Testis (tissue), 3 donors: ENCODE data around the gene EPN1. TPM values are rescaled to one million over a fixed set of nuclear protein-coding genes. Genes with fewer than 3 reads are reported as not detected.

Experiments
- DNase-seq: peaks from one replicate; pipeline ENCODE4 v3.0.0-alpha.2; 2019
- H3K27ac ChIP-seq, 2 donors: fragments of 200-600 bp; sonication (generic); one replicate each; pipeline ENCODE4 v1.5.1; 2019
- H3K27me3 ChIP-seq: fragments of 200-600 bp; sonication (generic); one replicate; pipeline ENCODE4 v1.5.1; 2019
- H3K36me3 ChIP-seq: fragments of 200-600 bp; sonication (generic); one replicate; pipeline ENCODE4 v1.5.1; 2017; ENCODE audit warnings: low read depth; ENCODE audit errors: missing control alignments
- H3K4me1 ChIP-seq: fragments of 200-600 bp; sonication (generic); one replicate; pipeline ENCODE4 v1.5.1; 2019
- H3K4me3 ChIP-seq, 2 donors: fragments of 200-600 bp; sonication (generic); one replicate each; pipeline ENCODE4 v1.5.1; 2017 to 2019
- H3K9me3 ChIP-seq: fragments of 200-600 bp; sonication (generic); one replicate; pipeline ENCODE4 v1.5.1; 2017
- POLR2A ChIP-seq: fragments of 450-650 bp; IDR thresholded peaks from one replicate; pipeline ENCODE4 v1.6.1; 2017; ENCODE audit warnings: antibody characterized with exemption, mild to moderate bottlenecking, moderate library complexity
- WGBS, 2 donors: methylation state at CpG; one replicate each; pipeline ENCODE4 v1.1.5; 2018; 5-methylcytosine and 5-hydroxymethylcytosine counted together
- intact Hi-C: fragments of 100-400 bp; cut with DNase I; formaldehyde crosslinking; loops from one replicate; pipeline ENCODE4 v1.15.1; 2023; ENCODE audit warnings: low total_unique reads
- polyA plus RNA-seq: library from polyadenylated mRNA; stranded (reverse); fragments of 350-450 nt; fragmentation: Illumina TruSeq; extraction: RNeasy Lipid Tissue Mini Kit (QIAGEN cat#74804); gene quantifications from one replicate; pipeline ENCODE4 v1.2.3, GENCODE V29; 2014; ENCODE audit warnings: low read depth, low replicate concordance; ENCODE audit not compliant: insufficient read depth
- total RNA-seq, 2 donors: library from RNA; depleted of rRNA; stranded (reverse); fragments of >200 nt; gene quantifications; one replicate each; pipeline ENCODE4 v1.2.3, GENCODE V29; 2016
- TF ChIP-seq, protein P1 (sequence below), 3 experiments: fragments of 450-650 bp in 2 of 3; fragments of 200-600 bp in 1 of 3; sonication (generic) in 1 of 3; IDR thresholded peaks; one replicate each; pipeline ENCODE4 v1.5.1; 2016 to 2019; ENCODE audit warnings: antibody characterized with exemption in 3 of 3, mild to moderate bottlenecking in 2 of 3, moderate library complexity in 1 of 3

EPN1 gene
- total and polyA plus RNA-seq, 3 donors from 2014 or later: 134 to 303 (median 176) TPM

DNA sequence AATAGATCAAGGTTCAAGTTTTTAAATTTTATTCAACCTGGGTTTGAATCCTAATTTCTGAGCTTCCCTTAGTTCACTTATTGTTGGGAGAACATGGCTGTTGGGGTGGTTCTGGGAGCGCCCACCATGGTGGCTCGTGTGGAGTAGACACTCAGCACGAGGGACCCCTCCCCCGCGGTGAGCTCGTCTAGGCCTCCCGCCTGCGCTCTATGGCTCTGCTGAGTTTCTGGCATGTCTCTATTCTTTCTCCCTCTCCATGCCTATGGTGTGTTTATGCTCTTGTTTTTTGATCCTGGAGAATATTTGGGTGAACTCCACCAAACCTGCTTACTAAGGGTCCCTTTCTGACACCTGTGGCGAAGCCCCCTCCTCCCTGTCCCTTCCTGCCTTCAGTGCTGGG, 1.6 kb upstream of the EPN1 start:
- intact Hi-C loops: no loop called here
- peak overlapping the region; percentile 80 to 93 for H3K27ac ChIP-seq

DNA sequence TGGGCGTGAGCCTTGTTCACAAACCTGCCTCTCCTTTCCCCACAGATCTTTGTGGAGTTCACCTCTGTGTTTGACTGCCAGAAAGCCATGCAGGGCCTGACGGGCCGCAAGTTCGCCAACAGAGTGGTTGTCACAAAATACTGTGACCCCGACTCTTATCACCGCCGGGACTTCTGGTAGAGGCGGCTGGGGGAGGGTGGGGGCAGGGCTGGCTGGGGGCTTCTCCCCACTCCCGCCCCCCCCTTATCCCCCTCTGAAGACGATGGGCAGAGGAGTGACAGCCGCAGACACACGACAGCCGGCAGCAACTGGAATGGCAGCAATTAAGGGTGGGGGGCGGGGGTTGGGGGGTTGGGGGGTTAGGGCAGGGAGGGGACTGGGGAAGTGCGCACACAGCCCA, 1.1 kb upstream of the EPN1 start:
- DNase-seq: no peak
- Histone ChIP-seq H3K4me1 (peaks cover 58% of the 10 kb centered on the region), H3K36me3 (no peaks in the 10 kb centered on the region), H3K4me3 (peak overlapping the region in 1 of 2 donors; percentile 88), H3K9me3 (no peaks in the 10 kb centered on the region), H3K27me3 (no peaks in the 10 kb centered on the region), H3K27ac (peak overlapping the region; percentile 80 to 93)
- WGBS, 2 donors: 38 to 56% methylated on average over 11 to 15 of the region's 15 CpGs
- intact Hi-C loops: no loop called here
- TF ChIP-seq, protein P1, sequence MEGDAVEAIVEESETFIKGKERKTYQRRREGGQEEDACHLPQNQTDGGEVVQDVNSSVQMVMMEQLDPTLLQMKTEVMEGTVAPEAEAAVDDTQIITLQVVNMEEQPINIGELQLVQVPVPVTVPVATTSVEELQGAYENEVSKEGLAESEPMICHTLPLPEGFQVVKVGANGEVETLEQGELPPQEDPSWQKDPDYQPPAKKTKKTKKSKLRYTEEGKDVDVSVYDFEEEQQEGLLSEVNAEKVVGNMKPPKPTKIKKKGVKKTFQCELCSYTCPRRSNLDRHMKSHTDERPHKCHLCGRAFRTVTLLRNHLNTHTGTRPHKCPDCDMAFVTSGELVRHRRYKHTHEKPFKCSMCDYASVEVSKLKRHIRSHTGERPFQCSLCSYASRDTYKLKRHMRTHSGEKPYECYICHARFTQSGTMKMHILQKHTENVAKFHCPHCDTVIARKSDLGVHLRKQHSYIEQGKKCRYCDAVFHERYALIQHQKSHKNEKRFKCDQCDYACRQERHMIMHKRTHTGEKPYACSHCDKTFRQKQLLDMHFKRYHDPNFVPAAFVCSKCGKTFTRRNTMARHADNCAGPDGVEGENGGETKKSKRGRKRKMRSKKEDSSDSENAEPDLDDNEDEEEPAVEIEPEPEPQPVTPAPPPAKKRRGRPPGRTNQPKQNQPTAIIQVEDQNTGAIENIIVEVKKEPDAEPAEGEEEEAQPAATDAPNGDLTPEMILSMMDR (IDR thresholded peaks at IDR 0.05): no peak
- TF ChIP-seq POLR2A: no peak

More for the DNA sequence above, 1.6 kb upstream of the EPN1 start:
- no peak for TF ChIP-seq POLR2A
- TF ChIP-seq, protein P1 (IDR thresholded peaks at IDR 0.05): no peak
- WGBS, 2 donors: 39 to 62% methylated on average over 9 of the region's 9 CpGs
- Histone ChIP-seq H3K9me3 (no peaks in the 10 kb centered on the region), H3K36me3 (no peaks in the 10 kb centered on the region), H3K27me3 (no peaks in the 10 kb centered on the region), H3K4me1 (peaks cover 55% of the 10 kb centered on the region), H3K4me3 (no peak overlapping the region)
- no peak for DNase-seq

DNA sequence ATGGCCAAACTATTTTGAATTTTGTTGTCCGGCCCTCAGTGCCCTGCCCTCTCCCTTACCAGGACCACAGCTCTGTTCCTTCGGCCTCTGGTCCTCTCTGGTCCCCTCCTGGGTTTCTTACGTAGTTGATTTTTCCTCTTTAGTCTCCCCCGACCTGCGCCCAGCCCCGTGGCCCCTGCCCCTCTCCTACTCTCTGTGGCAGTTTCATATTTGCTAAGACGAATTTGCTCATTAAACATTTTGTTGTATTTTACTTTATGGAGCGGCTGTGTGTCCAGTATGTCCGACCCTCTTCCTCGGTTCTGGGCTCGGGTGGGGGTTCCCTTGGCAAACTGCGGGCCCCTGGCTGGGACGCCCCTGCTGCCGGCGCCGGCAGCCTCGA, 576 bp upstream of the EPN1 start:
- no peaks in the 10 kb centered on the region for H3K36me3 ChIP-seq
- no peak for DNase-seq
- intact Hi-C loops: no loop called here
- WGBS, 2 donors: 18 to 19% methylated on average over 12 to 17 of the region's 17 CpGs
- no peaks in the 10 kb centered on the region for H3K9me3 ChIP-seq
- peaks cover 62% of the 10 kb centered on the region for H3K4me1 ChIP-seq
- no peaks in the 10 kb centered on the region for H3K27me3 ChIP-seq
- peak overlapping the region; percentile 88 to 98 for H3K4me3 ChIP-seq
- TF ChIP-seq, protein P1 (IDR thresholded peaks at IDR 0.05): no peak
- no peak for TF ChIP-seq POLR2A
- H3K27ac ChIP-seq: peak overlapping the region; percentile 80 to 93

DNA sequence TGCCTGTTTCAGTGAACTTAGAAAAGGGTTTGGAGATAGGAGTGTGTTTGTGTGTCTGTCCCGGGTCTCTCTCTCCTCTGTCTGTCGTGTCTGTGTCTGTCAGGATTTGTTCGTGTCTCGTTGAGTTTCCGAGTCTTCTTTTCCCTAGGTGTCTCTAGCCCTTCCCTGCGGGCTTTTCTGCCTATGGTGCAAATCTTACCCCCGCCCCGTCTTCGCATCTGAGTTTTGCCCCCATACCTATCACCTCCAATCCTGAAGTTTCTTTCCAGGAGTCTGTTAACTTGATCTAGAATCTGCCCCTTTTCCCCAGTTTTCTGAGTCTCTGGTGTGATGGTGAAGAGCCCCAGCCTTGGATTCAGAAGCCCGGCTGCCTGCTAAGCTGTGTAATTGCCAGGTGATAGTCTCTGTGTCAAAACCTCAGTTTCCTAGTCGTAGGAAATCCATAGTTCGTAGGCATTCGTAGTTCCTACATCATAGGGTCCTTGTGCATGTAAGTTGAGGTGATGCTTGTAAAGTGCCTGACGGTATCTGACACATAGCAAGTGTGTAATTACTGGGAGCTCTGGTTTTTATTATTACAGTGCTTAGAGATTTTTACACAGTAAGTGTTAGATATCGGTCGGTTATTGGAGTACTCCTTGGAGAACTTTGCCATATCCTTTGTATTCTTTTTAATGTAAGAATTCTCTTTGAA, 782 bp downstream of the EPN1 start:
- peak overlapping the region; percentile 69 to 93 for H3K27ac ChIP-seq
- 4% methylated on average over 16 of the region's 16 CpGs for WGBS, 2 donors
- H3K9me3 ChIP-seq: no peaks in the 10 kb centered on the region
- TF ChIP-seq, protein P1 (IDR thresholded peaks at IDR 0.05): no peak
- TF ChIP-seq POLR2A: no peak
- no peak for DNase-seq
- H3K4me1 ChIP-seq: peaks cover 74% of the 10 kb centered on the region
- no peaks in the 10 kb centered on the region for H3K27me3 ChIP-seq
- intact Hi-C loops: no loop called here
- peak overlapping the region; percentile 88 to 98 for H3K4me3 ChIP-seq
- H3K36me3 ChIP-seq: no peaks in the 10 kb centered on the region

DNA sequence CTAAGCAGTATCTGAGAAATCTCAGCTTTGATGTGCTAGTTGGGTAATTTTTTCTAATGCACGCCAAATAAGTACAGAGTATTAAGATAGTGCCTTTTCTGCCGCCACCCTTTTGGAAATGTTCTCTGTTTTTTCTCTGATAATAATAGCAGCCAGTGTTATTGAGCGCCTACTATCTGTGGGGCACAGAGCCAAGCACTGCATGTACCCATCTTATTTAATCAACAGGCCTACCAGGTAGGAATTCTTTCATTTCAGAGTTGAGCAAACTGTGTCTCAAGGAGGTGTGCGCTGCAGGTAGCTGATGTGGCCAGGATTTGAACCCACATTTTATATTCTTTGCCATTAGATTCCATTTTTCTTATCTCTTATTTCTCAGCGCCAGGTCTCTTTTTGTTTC, 1.4 kb downstream of the EPN1 start:
- H3K27ac ChIP-seq: peak overlapping the region; percentile 69 to 93
- TF ChIP-seq, protein P1 (IDR thresholded peaks at IDR 0.05): peak in 1 of 3 experiments; percentile 36
- TF ChIP-seq POLR2A: no peak
- no peaks in the 10 kb centered on the region for H3K36me3 ChIP-seq
- 14 to 22% methylated on average over 5 of the region's 5 CpGs for WGBS, 2 donors
- intact Hi-C loops: no loop called here
- peaks cover 79% of the 10 kb centered on the region for H3K4me1 ChIP-seq
- peak; percentile 88 for DNase-seq
- H3K4me3 ChIP-seq: peak overlapping the region in 1 of 2 donors; percentile 88
- no peaks in the 10 kb centered on the region for H3K9me3 ChIP-seq
- no peaks in the 10 kb centered on the region for H3K27me3 ChIP-seq
